ENCODE data around the gene MXRA7.
"Not testable (repeated sequence)": the region's sequence is repeated elsewhere in the genome, so short reads cannot be mapped to it uniquely, and the experiment has no call there.

The MXRA7 gene

DNA sequence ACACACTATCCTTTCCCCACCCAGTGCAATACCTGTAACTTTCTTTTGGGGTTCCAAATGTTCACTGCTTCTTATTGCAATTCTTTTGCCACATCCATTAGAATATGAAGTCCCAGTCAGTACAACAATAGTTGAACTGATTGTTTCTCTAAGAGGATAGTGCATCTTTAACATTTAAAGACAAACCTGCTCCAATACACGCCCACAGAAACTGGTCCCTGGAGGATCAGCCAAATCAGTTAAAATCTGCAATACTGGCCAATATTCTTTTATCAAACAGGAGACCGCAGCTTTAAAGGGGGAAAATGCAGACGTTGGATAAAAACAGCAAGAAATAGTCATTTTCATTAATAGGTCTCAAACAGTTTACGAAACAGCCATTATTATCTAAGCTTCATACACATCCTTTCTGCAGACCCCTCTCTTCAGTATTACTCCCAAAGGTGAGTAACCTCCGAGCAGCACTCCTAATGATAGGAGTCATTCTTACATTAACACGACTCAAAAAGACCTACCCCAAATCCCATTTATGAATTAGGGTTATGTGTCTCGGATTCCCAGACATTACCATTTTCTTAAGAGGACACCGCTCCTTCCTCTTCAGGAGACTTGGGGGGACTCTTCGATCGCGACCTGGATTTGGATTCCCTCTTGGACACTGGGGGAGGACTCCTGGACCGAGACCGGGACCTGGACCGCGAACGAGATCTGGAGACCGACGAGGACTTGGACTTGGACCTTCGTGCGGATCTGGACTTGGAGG, 25.0 kb upstream of the MXRA7 start:
- DNase-seq (ENCODE audit: low spot score): no peak

DNA sequence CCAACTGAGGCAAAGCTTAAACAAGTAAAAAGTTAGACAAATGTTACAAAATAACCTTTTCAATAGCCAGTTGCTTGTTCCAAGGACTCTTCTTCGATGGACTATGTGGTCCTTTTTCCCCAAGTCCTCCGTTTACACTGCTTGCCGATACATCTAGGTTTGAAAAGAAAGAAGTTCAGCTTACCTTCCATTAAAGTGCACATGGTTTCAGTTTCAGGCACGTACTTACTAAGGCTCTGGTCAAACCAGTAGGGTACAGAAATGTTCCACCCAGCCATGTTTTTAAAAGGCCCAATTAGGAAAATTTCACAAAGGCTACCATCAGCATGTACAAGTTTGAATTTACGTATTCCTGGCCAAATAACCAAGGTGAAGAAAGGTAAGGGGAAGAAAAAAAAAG, 24.2 kb upstream of the MXRA7 start:
- peak; percentile 49 for DNase-seq (ENCODE audit: low spot score)

DNA sequence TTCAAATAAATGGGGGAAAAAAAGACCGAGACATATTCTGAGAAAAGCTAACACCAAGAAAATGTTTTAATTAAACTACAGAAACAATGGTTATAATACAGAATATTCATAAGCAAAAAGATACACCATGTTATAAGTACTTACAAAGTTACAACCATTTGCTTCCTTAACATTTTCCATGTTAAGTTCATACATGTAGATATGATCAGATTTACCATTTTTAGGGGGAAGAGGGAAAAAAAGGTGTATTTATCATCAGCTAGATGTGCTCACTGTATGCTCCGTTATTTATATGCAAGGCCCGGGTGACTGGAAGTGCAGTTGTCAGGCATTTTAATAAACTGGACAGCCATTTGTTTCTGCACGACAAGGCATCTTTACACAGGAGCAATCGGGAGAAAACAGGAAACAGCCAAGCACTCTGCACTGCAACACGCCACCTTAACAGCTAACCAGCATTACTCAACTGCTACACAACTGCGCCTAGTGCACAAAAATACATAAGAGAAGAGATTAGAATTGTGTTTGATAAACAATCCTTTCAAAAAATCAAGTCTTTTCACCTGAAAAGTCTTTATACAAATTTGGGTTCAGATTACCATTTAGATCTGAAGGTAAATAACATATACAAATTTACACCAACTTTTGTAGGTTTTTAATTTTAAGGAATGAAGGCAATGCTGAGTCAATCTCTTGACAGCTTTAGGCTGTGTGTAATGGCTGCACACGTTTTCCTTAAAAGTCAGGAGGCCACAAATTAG, 23.5 kb upstream of the MXRA7 start:
- DNase-seq (ENCODE audit: low spot score): no peak

DNA sequence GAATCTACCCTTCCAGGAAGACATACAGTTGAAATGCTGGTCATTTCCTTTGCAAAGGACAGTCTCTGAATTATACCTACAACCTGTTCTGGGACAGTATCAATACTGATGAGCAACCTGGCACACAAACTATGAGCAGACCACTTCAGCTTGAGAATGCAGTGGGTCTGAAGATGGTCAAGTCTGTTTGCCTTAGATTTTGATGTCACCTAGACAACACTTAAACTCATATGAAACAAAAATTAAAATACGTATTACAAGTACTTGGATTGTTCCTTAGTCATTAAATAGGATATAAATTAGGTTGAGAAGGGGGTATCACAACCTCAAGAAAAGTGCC, 22.8 kb upstream of the MXRA7 start:
- DNase-seq (ENCODE audit: low spot score): no peak

DNA sequence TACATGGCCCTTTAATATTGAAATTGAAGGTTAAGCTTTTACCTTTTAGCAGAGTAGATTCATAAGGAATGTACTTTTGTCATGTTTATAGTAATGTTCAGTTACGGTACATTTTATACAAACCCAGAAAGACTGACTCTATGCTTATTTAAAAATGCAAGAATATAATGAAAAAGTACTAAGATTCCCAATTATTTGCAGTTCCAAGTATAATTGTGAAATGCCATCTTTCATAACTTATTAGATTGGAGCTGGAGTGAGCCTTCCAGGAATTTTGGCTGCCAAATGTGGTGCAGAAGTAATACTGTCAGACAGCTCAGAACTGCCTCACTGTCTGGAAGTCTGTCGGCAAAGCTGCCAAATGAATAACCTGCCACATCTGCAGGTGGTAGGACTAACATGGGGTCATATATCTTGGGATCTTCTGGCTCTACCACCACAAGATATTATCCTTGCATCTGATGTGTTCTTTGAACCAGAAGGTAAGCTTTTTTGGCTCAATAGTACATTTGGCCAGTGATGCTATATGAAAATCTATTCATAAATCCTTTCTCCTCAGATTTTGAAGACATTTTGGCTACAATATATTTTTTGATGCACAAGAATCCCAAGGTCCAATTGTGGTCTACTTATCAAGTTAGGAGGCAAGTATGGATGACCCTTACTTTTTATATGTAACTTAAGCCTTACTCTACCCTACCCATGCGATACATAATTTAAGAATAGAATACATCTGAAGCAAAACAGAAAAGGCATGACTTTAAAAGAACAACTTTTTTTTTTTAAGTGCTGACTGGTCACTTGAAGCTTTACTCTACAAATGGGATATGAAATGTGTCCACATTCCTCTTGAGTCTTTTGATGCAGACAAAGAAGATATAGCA, 22.2 kb upstream of the MXRA7 start:
- no peak for DNase-seq (ENCODE audit: low spot score)

DNA sequence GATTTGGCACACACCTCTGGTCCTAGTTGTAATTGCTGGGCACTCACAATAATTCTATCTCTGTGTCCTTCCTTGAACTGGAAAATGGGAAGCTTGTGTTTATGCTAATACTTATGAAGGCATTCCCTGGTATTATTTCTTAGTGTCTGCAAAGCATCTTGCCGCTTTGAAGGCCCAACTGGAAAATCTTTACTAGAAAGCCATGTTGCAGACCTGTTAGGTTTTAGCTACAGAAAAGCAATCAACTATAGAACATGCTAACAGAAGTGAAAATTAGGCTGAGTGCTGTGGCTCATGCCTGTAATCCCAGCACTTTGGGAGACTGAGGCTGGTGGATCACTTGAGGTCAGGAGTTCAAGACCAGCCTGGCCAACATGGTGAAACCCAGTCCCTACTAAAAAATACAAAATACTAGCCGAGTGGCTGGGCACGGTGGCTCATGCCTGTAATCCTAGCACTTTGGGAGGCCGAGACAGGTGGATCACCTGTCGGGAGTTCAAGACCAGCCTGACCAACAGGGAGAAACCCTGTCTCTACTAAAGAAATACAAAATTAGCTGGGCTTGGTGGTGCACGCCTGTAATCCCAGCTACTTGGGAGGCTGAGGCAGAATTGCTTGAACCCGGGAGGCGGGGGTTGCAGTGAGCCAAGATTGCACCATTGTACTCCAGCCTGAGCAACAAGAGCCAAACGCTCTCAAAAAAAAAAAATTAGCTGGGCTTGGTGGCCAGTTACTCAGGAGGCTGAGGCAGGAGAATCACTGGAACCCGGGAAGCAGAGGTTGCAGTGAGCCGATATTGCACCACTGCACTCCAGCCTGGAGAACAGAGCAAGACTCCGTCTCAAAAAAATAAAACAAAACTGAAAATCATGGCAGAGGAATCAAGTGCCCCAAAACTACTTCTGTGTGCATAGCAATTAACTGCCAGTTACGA, 21.3 kb upstream of the MXRA7 start:
- DNase-seq (ENCODE audit: low spot score): not testable (repeated sequence)

DNA sequence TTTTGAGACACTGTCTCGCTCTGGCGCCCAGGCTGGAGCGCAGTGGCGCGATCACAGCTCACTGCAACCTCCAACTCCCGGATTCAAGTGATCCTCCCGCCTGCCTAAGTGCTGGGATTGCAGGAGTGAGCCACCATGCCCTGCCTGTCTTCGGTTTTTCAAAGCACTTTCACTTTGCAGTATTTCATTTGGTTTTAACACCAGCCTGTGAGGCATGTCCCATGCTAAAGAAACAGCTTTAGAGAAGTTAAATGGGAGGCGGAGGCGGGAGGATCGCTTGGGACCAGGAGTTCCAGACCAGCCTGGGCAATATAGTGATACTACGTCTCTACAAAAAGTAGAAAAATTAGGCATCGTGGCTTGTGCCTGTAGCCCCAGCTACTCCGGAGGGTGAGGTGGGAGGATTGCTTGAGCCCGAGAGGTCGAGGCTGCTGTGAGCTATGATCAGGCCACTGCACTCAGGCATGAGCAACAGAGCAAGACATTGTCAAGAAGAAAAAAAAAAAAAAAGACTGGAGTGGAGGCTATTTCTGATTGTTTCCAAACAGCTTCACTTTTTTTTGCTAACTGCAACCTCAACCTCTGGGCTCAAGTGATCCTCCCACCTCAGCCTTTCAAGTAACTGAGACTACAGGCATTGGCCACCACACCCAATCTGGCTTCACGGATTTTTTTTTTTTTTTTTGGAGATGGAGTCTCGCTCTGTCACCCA, 17.1 kb upstream of the MXRA7 start:
- no peak for DNase-seq (ENCODE audit: low spot score)

DNA sequence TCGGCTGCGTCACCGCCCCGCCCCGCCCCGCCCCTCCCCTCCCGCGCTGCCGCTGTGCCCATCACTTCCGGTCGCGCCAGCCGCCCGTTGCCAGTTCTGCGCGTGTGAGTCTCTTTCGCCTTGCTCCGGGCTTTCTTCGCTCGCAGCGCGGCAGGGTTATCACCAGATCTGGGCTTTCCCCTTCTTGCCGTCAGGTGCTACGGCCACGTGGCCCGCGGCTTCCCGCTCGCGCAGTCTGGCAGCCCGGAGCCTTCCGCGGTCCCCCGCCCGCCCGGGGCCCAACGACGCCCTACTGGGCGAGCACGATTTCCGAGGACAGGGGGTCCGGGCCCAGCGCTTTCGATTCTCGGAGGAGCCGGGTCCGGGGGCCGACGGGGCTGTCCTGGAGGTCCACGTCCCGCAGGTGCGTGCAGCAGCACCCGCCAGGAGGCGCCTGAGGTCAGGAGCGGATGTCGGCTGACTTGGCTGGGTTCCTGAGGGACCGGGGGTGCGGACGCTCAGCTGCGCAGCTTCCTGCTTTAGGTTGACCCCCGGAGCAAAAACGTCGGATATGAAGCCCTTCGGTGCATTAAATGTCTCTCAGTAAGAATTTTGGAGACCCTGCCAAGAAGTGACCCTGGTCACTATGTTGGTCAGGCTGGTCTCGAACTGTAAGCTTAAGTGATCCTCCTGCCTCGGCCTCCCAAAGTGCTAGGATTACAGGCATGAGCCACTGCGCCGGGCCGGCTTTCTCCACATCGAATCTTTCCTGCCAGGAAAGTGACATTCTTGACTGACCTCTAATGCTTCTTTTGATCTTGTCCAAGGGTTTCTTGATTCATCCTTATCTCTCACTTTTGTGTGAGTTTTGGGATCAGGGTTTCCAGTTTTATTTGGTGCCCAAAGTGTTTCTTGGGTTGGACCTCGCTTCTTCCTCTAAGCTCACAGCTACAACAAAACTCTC, 16.3 kb upstream of the MXRA7 start, which contains the start of gene METTL23:
Gene METTL23, plus strand, starts transcription at position 64 of the 943 bp plus-strand sequence. CDS start 2,872 bp downstream, outside the sequence.
- peak; percentile 73 for DNase-seq (ENCODE audit: low spot score)

DNA sequence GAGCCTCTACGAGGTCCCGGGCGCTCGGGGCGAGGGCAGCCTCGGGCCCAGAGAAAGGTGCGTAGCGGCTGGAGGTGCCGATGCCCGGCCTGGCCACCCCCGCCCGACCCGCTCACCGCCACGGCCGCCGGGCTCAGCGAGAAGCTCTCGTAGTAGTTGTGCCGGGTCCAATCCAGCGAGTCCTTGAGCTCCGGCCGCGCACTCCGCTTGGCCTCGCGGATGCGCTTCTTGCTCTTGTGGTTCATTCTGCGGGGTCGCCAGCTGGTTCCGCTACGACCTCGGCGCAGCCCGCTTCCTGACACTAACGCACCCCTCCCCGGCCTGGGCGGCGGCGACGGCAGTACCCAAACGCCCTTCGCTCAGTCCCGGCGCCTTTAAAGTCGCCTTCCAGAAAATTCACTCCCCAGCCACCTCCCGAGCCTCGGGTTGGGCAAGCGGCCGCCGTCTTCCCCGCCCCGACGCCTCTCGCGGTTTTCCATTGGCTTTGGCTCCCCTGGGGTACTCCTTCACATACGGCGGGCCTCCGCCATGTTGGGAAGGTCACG, 15.5 kb upstream of the MXRA7 start, which contains the start of gene JMJD6:
Gene JMJD6, minus strand, starts transcription at position 376 of the 545 bp plus-strand sequence. Its CDS starts 131 bp downstream, at position 245.
- peak; percentile 94 for DNase-seq (ENCODE audit: low spot score)

DNA sequence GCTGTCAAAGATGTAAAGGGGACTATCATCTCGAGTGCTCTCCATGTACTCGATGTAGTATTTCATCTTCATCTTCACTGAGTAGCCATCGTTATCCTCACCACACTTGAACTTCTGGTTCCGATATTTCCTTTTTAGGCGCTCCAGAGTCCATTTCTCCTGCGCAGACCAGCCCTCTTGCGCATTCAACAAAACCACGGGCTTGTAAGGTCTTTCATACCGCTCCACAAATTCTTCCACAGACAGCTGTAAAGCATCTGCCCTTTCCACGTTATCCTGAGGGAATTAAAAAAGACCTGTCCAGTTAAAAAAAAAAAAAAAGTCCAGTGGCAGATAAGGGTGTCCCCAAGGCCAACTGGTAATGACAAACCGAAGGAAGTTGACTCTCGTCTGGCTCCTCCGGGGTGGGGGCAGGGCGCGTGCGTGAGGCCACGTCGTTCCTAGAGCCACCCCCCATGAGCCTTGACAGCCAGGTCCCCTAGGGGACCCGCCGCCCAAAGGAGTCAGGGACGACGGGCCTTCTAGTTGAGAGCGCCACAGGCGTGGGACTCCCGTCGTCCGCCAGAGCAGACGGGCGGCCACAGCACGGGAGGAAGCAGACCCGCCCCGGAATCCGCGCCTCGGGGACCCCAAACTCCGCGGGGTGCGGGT, 14.9 kb upstream of the MXRA7 start:
- peak; percentile 65 for DNase-seq (ENCODE audit: low spot score)

DNA sequence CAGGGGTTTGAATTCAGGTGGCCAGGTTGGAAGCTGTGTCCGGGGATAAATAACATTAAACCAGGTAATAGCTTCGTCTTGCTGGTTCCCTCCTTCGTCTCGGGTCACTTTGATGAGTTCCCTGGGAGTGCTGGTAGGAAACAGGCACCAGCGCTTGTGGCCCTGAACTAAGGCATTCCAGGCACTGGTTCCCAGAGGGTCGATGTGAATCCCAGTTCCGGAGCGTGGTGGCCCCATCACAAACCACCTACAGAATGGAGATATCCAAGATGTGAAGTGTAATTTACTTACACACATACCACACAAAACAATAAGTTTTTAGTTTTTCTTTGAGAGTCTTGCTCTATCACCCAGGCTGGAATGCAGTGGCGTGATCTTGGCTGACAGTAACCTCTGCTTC, 13.0 kb upstream of the MXRA7 start:
- no peak for DNase-seq (ENCODE audit: low spot score)

DNA sequence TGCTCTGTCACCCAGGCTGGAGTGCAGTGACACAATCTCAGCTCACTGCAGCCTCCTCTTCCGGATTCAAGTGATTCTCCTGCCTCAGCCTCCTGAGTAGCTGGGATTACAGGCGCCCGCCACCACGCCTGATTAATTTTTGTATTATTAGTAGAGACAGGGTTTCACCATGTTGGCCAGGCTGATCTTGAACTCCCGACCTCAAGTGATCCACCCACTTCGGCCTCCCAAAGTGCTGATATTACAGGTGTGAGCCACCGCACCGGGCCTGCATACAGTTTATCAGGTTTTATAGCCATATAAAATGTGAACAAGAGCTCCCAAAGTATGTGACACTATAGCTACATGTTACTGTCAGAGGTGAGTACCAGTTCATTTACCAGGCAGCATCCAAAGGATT, 12.2 kb upstream of the MXRA7 start:
- not testable (repeated sequence) for DNase-seq (ENCODE audit: low spot score)

DNA sequence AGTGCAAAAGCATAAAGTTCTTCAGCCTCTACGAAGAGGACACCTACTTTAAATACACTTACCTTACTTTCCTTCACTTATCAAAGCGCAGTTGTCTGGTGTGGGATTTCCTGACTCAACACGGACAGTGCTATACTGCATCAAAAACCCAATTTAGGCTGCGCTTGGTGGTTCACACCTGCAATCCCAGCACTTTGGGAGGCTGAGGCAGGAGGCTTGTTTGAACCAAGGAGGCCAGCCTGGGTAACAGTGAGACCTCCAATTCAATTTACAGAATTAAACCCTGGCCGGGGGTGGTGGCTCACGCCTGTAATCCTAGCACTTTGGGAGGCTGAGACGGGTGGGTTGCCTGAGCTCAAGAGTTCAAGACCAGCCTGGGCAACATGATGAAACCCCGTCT, 11.5 kb upstream of the MXRA7 start:
- DNase-seq (ENCODE audit: low spot score): no peak

DNA sequence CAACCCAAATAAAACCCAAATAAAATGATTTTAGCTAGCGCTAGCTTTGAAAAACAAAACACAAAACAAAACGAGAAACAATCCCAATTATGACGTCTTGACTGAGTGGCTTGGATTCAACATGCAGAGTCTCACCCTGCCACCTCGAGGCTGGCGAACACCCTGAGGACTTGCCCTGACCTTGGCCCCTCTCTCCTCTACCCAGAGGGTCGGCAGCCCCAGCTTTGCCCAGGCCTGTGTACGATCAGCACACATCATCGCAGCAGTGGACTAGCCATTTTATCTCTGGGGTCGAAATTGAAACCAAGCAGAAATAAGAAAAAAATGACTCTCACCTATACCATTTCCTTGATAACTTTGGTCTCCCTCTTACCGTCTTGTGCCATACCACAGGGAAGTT, 10.7 kb upstream of the MXRA7 start:
- no peak for DNase-seq (ENCODE audit: low spot score)

DNA sequence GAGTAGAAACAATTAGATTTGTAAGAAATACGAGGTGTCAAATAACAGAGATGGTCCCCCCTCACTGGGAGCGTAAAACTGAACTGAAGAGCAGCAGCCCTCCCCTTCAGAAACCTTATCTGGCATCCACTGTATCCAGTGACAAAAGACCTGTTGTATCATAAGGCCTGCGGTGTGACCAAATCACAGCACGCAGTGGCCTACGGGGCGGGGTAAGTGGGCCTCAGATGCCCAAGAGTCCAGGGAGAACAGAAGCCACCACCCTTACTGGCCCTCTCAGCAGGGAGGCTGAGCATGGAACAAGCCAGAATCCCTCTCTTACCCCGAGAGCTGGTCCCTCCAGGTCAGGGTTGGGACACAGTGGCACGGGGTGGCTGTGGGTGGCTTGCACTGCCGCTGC, 10.2 kb upstream of the MXRA7 start:
- no peak for DNase-seq (ENCODE audit: low spot score)

DNA sequence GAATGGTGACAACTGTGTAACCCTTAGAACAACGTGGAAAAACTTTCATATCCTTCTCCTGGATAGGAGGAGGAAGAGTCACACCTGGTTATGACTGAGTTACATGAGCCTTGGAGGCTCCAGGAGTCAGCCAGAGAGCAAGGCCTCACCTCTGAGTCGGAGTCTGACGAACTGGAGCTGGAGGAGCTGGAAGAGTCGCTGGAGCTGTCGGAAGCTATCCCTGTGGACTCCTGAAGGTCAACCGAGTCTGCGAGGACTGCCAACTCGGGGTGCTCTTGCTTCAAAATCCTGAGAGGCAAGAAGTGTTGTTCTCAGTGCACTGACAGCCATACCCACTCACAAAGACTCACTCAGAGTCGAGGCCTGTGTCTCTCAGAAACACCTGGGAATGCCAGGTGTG, 9.4 kb upstream of the MXRA7 start:
- no peak for DNase-seq (ENCODE audit: low spot score)

DNA sequence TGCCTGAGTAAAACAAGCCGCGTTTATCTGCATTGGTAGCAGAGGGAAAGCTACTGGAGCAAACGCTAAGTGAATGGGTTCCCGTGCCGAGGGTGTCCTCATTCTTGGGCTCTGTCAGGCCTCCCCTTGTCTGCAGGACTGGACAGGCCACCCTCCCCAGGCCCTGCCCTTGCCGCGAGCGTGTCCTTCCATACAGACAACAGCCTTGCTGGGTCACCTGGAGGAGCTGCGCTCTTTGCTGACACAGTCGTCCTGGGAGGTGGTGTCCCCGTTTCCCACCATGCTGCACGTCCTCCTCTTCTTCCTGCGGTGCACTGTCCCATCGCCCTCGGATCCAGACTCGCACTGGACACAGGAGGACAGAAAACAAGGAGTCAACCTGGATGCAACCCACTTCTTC, 7.8 kb upstream of the MXRA7 start:
- no peak for DNase-seq (ENCODE audit: low spot score)

DNA sequence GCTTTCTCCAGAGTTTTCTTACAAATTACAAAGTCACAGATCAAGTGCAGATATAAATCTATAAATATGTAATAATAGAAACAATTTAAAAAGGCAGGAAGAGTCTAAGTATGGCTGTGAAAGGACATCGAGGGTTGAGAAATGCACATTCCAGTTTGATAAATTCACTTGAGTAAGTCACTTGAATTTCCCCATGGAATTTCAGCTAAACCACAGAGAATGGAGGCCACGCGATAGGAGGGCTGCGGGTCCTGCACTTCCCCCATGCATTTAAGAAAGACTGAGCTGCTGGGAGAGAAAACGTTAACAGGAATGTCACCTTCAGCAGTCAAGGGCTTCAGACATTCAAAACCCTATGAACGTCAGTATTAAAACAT, 6.1 kb upstream of the MXRA7 start:
- no peak for DNase-seq (ENCODE audit: low spot score)

Measured in hematopoietic multipotent progenitor cell treated with erythropoietin and hydrocortisone succinate and interleukin-3 and kit ligand, for 15 days (in vitro differentiated cells).